Hematopoietic multipotent progenitor cell treated with erythropoietin and hydrocortisone succinate and interleukin-3 and kit ligand, for 4 days (in vitro differentiated cells): ENCODE data around the gene PSMC5.
"Not testable (repeated sequence)": the region's sequence is repeated elsewhere in the genome, so short reads cannot be mapped to it uniquely, and the experiment has no call there.

Experiments used
- DNase-seq: peaks from one replicate; pipeline ENCODE4 v3.0.0-alpha.2; 2015

The PSMC5 gene

GRCh38 chr17:63874061-63874626, 46.9 kb downstream of the PSMC5 start:
- not testable (repeated sequence) for DNase-seq

GRCh38 chr17:63874693-63875092, 47.5 kb downstream of the PSMC5 start:
- not testable (repeated sequence) for DNase-seq

- DNase-seq = not testable (repeated sequence)
Measured at GRCh38 chr17:63878413-63878812, 51.2 kb downstream of the PSMC5 start.

GRCh38 chr17:63880706-63881105, 53.5 kb downstream of the PSMC5 start:
- DNase-seq = no peak

GRCh38 chr17:63881337-63881736, 54.1 kb downstream of the PSMC5 start:
- DNase-seq = not testable (repeated sequence)
